ENCODE data around the gene CTXN3. TPM values are rescaled to one million over a fixed set of nuclear protein-coding genes. Genes with fewer than 3 reads are reported as not detected.

The CTXN3 gene
- total RNA-seq, 2 donors from 2014 or later: not detected

DNA sequence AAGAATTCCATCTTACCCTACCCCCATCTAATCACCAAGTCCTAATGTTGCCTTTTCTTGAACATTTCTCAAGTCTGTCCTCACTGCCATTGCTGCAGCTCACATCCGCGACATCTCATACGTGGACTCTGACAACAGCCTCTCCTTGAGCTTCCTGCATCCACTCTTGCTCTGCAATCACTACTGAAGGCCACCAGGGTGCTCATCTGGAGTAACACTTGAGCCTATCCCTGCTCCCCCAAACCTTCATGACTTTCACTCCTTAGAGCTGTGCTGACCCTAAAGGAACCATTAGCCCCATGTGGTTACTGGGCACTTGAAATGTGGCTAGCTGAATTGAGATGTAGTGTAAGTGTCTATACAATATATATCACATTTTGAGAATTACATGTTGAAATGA lies 46.4 kb upstream of the CTXN3 start:
- no peaks in the 10 kb centered on the region for H3K36me3 ChIP-seq
- DNase-seq (ENCODE audit: low spot score) (no peak), ATAC-seq (ENCODE audit: insufficient number of reproducible peaks, low FRiP score, low read depth) (no peak)
- TF ChIP-seq, protein P1, sequence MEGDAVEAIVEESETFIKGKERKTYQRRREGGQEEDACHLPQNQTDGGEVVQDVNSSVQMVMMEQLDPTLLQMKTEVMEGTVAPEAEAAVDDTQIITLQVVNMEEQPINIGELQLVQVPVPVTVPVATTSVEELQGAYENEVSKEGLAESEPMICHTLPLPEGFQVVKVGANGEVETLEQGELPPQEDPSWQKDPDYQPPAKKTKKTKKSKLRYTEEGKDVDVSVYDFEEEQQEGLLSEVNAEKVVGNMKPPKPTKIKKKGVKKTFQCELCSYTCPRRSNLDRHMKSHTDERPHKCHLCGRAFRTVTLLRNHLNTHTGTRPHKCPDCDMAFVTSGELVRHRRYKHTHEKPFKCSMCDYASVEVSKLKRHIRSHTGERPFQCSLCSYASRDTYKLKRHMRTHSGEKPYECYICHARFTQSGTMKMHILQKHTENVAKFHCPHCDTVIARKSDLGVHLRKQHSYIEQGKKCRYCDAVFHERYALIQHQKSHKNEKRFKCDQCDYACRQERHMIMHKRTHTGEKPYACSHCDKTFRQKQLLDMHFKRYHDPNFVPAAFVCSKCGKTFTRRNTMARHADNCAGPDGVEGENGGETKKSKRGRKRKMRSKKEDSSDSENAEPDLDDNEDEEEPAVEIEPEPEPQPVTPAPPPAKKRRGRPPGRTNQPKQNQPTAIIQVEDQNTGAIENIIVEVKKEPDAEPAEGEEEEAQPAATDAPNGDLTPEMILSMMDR (IDR thresholded peaks at IDR 0.05): no peak
- no peak overlapping the region for H3K4me3 ChIP-seq
- no peak overlapping the region for H3K27ac ChIP-seq
- H3K27me3 ChIP-seq (replicated peaks; ENCODE audit: insufficient read depth): no peaks in the 10 kb centered on the region
- no peaks in the 10 kb centered on the region for H3K9me3 ChIP-seq
- no peaks in the 10 kb centered on the region for H3K4me1 ChIP-seq (ENCODE audit: control insufficient read depth in 1 of 2, low read depth in 2 of 2)

DNA sequence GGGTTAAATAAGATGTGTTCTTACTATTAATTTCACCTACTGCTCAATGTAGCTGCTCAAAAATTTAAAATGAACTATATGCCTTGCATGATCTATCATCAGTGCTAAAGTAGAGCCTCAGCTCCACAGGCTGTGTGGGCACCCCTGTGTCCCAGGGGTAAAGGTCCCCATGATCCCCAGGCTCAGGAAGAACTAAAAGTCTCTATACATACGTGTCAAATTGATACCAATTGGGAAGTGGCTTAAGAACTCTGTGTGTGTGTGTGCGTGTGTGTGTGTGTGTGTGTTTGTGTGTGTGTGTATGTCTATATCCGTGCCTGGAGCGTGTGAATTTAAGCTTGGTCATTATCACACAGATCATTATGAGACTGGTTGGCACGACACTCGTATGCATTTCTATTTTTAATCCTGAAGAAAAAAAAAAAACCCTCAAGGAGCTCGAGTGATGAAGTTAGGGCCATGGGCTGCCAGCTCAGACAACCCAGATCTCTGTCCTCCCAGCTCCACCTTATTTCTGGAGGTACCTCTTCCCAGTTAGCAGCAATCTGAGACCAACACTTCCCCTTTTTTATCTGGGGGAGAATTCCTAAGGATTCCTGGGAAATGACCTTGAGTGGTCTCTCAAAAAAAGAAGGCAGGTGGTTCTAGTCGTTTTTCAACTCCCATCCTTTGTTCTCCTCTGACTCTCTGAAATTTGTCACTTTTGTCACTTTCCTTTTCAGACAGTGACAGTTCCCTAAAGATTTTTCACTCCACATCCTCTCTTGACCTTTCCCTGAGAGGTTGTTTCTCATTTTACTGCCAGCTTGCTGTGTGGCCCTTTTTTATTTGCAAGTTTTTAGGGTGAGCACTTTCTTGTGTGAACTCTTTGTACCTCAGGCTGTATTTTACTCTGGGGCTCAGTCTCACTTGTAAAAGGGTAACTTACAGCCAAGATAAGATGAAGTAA lies 45.7 kb upstream of the CTXN3 start:
- DNase-seq (ENCODE audit: low spot score) (no peak), ATAC-seq (ENCODE audit: insufficient number of reproducible peaks, low FRiP score, low read depth) (no peak)
- H3K27me3 ChIP-seq (replicated peaks; ENCODE audit: insufficient read depth): no peaks in the 10 kb centered on the region
- no peaks in the 10 kb centered on the region for H3K9me3 ChIP-seq
- no peaks in the 10 kb centered on the region for H3K36me3 ChIP-seq
- no peak overlapping the region for H3K4me3 ChIP-seq
- no peaks in the 10 kb centered on the region for H3K4me1 ChIP-seq (ENCODE audit: control insufficient read depth in 1 of 2, low read depth in 2 of 2)
- H3K27ac ChIP-seq: no peak overlapping the region
- TF ChIP-seq, protein P1 (IDR thresholded peaks at IDR 0.05): no peak

DNA sequence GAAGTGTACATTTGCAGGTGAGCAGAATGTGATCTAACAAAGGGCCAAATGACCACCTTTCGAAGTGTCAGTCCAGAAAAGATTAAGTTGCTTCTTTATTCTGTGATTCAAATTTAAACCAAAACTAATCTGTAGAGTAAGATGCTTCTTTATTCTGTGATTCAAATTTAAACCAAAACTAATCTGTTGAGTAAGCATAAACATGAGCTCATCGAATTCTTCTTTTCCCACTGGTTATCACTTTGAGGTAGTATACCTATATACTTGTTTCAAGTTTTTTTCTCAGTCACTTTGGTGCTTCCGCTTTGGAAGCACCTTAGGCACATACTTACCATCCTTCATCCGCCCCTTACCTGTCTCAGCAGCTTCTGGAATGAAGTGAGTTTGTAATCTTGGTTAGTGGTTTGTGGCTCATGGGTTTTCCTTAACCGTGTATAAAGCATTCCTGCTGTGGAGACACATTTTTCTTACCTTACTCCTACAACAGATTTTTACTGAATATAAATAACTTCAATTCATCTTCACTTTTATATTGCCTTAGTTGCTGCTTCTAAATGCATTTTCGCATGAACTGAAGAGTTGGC lies 40.7 kb upstream of the CTXN3 start:
- Histone ChIP-seq H3K4me3 (no peak overlapping the region), H3K4me1 (ENCODE audit: control insufficient read depth in 1 of 2, low read depth in 2 of 2) (no peaks in the 10 kb centered on the region), H3K27me3 (replicated peaks; ENCODE audit: insufficient read depth) (no peaks in the 10 kb centered on the region), H3K36me3 (no peaks in the 10 kb centered on the region), H3K9me3 (no peaks in the 10 kb centered on the region), H3K27ac (no peak overlapping the region)
- ATAC-seq (ENCODE audit: insufficient number of reproducible peaks, low FRiP score, low read depth) (no peak), DNase-seq (ENCODE audit: low spot score) (no peak)
- TF ChIP-seq, protein P1 (IDR thresholded peaks at IDR 0.05): no peak

DNA sequence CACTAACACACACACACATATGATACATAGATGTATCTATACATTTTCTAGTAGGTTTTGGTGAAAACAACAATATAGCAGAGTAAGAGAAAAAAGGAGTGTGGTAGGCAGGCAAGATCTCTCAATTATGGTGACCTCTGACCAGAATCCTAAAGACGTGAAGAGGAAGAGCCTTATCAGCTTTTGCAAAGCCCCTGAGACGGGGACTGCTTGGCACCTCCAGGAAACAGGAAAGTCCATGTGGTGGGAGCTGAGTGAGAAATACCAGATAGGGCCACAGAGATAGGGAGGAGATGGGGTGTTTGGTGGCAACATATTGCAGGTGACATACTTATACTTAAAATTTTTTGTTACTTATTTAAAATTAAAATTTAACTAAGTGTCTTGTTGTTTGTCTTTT lies 39.9 kb upstream of the CTXN3 start:
- no peaks in the 10 kb centered on the region for H3K9me3 ChIP-seq
- H3K36me3 ChIP-seq: no peaks in the 10 kb centered on the region
- no peaks in the 10 kb centered on the region for H3K4me1 ChIP-seq (ENCODE audit: control insufficient read depth in 1 of 2, low read depth in 2 of 2)
- TF ChIP-seq, protein P1 (IDR thresholded peaks at IDR 0.05): no peak
- DNase-seq (ENCODE audit: low spot score) (no peak), ATAC-seq (ENCODE audit: insufficient number of reproducible peaks, low FRiP score, low read depth) (no peak)
- H3K27me3 ChIP-seq (replicated peaks; ENCODE audit: insufficient read depth): no peaks in the 10 kb centered on the region
- H3K27ac ChIP-seq: no peak overlapping the region
- no peak overlapping the region for H3K4me3 ChIP-seq

DNA sequence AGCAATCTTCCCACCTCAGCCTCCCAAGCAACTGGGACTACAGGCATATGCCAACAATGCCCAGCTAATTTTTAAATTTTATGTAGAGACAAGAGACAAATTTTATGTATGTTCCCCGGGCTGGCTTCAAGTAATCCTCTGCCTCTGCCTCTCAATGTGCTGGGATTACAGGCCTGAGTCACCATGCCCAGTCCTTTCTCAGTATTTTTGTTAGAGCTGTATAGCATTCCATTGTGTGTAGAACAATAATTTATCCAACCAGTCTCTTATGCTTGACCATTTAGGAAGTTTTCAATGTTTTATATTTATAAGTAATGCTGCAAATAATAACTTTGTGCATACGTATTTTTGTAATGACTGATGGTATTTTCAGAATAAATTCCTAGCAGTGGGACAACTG lies 38.9 kb upstream of the CTXN3 start:
- no peak overlapping the region for H3K4me3 ChIP-seq
- H3K36me3 ChIP-seq: no peaks in the 10 kb centered on the region
- H3K9me3 ChIP-seq: no peaks in the 10 kb centered on the region
- H3K27ac ChIP-seq: no peak overlapping the region
- TF ChIP-seq, protein P1 (IDR thresholded peaks at IDR 0.05): no peak
- no peak for DNase-seq (ENCODE audit: low spot score)
- ATAC-seq (ENCODE audit: insufficient number of reproducible peaks, low FRiP score, low read depth): no peak
- H3K4me1 ChIP-seq (ENCODE audit: control insufficient read depth in 1 of 2, low read depth in 2 of 2): no peaks in the 10 kb centered on the region
- no peaks in the 10 kb centered on the region for H3K27me3 ChIP-seq (replicated peaks; ENCODE audit: insufficient read depth)

Measured in thoracic aorta (tissue), 2 donors.